DMS153 treated with DMSO at 0.1 percent for 48 hours (cell line): Measurements from ENCODE around the gene USP32.
"Not testable (repeated sequence)": the region's sequence is repeated elsewhere in the genome, so short reads cannot be mapped to it uniquely, and the experiment has no call there.

Source experiments
- DNase-seq: peaks from one replicate; lab custom pipeline; 2025; ENCODE audit not compliant: unreplicated experiment; lab: John Stamatoyannopoulos, UW

Gene USP32

DNA sequence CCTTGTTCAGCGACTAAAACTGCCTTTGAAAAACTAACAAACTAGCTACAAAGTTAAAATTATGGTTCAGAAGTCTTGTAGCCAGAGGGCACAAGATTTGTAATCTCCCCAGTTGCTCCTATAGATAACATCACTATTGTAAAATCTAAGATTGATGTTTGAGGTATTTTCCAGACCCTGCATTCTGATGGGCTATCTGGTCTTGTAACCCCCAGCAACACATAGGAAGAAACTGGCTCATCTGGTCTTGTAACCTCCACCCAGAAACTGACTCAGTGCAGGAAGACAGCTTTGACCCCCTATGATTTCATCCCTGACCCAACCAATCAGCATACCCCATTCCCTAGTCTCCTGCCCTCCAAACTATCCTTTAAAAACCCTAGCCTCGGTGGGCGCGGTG, 18.1 kb upstream of the USP32 start:
- DNase-seq, result no peak

DNA sequence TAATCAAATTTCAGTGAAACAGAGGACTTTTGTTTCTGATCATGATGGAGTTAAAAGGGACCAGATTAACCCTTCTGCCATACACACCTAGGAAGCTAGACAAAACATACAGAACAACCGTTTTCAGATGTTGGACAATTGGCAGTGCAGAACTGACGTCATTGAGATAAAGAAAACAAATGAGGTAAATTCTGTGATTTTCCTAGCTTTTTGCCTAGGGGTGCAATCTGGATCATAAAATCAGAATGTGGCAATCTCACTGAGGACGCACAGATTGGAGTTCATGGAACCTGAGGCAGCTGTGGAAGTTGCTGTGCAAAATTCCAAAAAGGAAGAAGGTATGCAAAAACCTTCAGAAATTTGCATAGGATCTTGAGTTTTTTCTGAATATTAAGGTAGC, 15.0 kb upstream of the USP32 start:
- no peak for DNase-seq

DNA sequence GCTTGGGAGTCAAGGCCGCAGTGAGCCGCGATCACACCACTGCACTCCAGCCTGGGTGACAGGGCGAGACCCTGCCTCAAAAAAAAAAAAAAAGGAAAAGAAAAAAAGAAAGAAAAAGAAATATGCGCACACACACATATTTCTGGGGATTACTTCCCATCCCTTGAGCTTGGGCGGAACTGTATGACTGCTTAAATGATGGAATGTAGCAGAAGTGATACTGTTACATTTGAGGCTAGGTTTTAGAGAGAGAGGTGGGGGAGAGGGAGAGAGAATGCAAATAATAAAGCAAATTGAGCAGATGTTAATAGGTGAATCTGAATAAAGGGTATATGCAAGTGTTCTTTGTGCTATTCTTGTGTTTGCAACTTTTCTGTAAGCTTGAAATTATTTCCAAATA, 12.0 kb upstream of the USP32 start:
- DNase-seq, result no peak

DNA sequence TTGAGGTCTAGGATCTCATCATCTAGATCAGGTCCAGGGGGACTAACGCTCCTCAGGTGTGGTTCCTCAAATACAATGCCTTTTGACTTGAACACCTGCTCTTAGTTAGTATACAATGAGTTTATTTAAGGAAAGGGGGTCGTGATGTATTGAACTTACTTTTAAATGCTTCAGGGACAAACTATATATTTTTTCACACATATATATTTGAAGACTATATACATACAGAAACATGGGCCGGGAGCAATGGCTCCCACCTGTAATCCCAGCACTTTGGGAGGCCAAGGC, 11.5 kb upstream of the USP32 start:
- DNase-seq, result no peak

DNA sequence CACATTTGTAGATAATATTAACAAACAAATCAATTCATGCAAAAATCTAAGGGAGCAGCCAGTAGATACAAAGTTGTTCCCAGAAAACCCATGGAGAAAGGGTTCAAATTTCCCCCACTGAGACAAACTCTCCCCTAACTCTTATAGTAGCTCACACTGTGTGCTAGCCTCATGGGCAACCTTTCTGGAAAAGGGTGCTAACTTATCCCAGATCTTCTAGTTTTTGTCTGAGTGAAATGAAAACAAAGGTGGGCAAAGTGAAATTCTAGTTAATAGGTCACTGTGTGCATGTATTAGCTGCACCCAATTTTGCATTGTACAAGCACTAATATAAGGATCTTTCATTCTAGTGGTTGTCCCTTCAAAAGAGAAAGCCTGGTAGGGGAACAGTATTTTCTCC, 9.9 kb upstream of the USP32 start:
- DNase-seq, result no peak

DNA sequence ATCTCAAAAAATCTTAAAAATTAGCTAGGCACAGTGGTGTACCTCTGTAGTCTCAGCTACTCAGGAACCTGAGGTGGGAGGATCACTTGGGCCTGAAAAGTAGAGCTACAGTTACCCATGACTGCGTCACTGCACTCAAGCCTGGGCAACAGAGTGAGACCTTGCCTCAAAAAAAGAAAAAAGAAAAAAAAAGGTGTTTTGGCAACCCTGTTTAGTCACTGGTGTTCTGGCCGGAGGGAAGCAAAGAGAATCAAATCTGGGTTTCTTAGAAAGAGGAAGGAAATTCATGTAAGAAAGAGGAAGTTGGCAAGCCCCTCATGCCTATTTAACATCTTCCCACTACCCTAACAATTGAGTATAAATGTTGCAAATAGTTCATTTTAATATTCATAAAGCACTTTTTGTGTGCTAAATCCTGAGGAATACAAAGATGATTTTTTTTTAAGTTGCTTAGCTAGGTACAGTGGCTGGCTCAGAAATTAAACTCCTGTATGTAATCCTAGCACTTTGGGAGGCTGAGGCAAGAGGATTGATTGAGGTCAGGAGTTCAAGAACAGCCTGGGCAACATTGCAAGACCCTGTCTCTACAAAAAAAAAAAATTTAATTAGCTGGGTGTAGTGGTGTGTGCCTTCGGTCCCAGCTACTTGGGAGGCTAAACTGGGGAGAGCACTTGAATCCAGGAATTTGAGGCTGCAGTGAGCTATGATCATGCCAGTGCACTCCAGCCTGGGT, 6.5 kb upstream of the USP32 start:
- DNase-seq, result no peak

DNA sequence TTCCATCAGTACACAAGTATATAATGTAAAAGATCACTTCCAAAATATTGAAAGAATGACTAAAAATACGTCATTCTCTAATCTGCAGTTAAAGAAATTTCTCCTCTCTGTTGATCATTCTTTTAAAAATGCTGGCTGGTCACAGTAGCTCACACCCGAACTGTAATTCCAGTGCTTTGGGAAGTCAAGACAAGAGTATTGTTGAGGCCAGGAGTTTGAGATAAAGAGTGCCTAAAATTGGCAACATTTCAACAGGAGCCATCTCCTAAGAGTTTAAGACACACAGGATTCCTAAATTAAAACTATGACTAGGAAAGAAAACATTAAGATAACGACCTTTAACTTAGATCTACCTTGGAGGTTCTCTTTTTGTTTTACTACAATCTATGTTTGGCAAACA, 4.5 kb upstream of the USP32 start:
- DNase-seq, result no peak

DNA sequence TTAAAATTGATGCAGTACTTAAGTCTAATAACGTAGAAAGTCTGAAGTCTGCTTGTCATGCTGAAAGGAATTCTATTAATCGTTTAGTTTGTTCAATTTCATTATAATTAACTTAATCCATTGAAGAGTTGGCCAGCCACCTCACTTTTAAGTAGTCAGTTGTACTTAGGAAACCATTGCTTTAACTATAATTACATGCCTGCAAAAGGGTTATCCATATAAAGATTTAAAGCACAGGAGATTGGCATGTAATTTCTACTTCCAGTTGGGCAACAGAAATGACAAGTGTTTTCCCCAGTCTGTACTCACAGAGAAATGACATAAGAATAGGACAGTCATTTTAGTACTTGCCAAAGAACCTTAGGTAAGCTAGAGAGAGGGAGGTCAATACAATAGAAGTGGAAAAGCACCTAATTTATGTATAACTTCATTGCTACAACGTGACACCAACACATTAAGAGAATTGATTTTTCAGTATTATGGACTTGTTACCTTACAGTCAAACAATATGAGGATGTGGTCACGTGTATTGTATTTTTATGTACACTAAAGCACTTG, 3.7 kb upstream of the USP32 start:
- DNase-seq, result no peak

DNA sequence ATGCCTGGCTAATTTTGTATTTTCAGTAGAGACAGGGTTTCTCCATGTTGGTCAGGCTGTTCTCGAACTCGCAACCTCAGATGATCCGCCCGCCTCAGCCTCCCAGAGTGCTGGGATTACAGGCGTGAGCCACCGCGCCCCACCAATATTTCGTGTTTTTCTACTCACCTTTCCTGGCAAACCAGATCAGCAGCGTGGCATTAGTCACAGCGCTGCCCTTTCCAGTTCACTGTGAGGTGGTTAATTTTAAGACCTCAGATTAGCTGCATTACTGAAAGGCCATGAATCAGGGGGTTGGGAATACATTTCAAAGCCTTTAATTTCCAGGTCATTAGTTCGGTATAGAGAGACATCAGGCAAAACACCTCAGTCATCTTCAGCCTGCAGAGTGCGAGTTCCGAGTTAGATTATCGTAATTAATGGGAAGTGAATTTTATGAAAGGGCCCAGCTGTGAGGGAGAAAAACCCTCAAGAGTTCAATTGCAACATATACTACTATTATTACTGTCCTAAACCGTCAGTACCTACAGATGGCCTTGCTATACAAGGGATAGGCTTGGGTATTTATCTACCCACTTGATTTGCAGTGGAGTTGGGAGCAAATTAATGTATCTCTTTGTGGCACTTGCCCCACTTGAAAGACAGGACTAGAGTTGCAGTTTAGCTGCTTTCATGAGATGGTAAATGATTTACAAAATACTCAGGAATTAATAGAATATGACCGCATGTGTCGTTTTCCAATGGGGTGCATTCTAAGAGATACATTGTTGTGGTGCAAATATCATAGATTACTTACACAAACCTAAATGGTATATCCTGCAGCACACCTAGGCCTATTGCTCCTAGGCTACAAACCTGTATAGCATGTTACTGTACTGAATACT, 2.1 kb upstream of the USP32 start:
- no peak for DNase-seq

DNA sequence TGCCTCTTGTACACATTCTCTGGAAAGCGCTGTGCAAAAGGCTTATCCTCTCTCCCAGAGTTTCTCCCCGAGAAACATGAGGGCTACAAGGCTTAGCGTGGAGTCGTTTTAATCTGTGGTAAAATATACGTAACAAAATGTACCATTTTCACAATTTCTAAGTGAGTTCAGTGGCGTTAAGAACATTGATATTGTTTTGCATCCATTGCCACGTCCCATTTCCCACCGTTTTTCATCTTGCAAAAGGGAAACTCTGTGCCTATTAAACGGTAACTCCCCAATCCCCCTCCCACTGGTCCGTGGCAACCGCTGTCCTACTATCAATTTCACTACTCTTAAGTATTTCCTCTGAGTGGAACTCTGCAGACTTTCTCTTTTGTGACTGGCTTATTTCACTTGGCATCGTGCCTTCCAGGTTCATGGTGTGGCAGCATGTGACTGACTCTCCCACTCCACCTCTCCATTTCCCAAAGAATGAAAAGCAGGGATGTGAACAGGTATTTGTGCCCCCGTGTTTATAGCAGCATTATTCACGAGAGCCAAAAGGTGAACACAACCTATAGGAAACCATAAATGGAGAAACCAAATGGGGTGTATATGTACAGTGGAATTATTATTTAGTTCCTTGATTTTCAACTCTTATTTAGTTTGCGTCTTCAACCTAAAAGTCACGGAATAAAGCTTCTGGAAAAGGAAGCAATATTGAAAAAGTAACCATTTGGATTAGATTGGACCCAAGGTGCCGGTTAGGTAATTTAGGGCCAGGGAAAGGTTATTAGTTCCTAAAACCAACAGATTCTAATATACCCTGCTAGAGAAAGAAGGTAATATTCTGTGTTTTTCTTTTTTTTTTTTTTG, 1.1 kb upstream of the USP32 start:
- peak; percentile 32 for DNase-seq

DNA sequence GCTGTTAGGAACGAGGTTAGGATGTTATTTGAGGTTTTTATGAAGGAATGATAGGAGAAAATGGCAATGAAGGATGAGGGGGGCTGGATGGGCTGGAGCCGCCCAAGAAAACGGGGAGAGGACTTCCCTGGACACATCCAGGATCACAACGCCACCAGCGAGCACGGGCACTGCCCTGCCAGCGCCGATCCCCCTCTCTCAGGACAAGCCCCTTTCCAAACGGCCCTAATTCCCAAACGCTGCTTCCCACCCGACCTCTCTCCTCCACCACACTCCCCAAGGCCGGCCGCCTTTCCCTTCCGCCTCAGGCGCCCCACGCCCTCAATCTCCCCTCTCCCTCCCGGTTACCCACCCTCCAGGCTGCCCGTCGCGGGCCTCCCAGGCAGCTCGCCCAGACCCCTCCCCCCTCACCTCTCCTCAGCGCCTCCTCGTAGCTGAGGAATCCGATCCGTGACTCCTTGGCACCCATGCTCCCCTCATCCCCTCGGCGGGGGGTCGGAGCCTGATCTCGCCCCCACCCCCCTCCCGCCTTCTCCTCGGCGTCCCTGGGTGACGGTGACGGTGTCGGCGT, 377 bp downstream of the USP32 start:
- DNase-seq, result no peak

DNA sequence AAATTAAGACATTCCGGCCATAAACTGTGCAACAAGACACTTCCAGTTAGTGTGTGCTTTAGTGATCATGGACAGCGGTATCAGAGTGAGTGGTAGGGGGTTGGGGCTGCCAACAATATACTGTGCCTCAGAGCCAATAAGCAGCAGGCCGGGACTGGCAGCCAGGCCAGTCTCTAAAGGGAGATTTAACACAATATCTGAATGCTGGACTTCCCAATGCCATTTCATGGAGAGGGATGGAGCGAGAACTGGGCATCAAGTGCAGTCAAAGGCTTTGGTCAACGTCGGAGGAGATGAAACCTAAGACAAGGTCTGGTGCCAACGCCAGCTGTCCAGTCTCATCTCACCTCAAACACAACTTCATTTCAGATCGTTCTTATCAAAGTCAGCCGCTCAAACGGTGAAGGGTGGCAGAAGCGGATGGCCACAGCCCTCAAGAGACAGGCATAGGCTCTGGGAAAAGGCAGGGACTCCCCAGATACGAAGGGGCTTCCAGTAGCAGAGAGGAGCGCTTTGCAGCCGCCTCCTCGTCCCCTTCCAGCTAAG, 935 bp downstream of the USP32 start:
- DNase-seq, result peak; percentile 6

DNA sequence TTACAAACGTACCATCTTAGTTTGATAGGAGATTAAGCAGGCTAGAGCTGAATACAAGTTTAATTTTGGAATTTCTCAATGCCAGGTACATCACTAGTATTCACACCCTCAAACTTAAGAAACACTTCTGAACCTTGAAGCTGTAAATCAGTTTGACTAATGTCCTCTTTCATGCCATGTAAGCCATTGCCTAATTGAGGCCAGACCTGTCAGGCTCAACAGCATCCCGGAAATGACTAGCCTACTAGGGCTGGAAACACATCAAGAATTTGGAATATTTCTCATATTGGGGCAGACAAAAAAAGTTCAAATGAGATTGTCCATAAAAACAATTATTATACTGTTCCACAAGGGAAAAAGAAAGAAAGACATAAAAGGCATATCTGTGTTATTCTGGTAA, 1.7 kb downstream of the USP32 start:
- DNase-seq, result no peak

DNA sequence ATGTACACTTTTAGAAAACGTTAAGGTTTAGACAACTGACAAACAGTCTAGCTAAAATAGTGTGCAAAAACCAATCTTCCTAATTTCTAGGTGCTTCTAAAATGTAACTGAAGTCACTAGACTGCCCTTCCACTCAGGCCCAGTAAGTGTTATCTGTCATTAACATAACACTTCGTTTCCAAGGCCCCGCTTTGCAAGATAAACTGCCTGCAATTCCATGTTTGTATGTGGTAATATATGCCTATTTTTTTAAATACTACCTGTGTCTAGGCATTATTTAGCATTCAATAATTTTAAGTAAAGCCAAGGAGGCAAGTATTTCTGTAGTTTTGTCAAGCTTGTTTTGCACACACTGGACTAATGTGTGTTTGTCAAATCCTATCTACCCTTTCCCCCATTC, 3.2 kb downstream of the USP32 start:
- no peak for DNase-seq

DNA sequence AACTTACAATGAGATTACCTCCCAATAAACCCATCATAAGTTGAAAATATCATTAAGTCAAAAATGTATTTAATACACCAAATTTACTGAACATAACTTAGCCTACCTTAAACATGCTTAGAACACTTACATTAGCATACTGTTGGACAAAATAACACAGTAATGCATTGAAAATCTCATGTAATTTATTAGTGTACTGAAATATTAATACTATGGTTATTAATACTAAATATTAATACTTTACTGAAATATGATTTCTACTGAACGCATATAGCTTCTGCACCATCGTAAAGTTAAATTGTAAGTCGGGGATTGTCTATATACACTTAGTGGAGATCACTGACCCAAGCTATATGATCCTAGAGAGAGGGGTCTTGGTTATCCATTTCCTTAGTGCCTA, 4.3 kb downstream of the USP32 start:
- no peak for DNase-seq

DNA sequence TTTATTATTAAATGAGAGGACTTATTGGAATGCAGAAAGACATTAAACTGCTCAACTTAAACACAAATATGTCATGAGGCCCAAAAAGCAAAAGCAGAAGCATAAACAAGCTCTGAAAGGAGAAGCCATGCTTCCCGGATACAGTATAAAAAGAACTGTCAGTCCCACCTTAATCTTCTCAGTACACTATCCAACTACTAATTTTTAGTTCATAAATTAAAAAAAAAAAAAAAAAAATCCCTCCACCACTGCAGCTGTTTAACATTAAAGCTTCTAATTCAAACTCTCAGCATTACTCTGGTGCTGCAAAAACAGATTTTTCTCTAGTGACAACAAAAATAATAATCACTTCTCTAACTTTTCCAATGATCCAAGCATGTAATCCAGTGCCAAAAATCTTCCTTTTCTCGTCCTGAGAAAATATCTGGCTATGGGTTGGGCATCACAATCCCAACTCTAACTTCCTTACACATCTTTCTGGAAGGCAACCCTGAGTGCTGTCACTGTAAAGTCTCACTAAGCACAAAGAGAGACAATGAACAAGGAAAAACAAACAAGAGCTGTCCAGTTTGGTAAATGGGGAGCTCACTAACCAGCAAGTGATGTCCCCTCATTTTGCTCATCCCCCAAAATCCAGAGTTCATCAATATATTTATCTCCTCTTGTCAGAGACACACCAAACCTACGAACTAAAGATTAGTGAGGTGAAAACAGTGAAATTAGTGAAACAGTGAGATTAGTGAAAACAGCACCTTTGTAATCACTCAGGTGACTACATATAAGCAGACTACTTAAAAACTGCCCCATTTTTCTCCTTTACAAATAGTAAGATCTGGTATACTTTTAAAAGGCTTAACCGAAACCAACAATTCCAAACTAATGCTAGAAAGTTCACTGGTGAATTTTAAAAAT, 5.5 kb downstream of the USP32 start:
- no peak for DNase-seq

DNA sequence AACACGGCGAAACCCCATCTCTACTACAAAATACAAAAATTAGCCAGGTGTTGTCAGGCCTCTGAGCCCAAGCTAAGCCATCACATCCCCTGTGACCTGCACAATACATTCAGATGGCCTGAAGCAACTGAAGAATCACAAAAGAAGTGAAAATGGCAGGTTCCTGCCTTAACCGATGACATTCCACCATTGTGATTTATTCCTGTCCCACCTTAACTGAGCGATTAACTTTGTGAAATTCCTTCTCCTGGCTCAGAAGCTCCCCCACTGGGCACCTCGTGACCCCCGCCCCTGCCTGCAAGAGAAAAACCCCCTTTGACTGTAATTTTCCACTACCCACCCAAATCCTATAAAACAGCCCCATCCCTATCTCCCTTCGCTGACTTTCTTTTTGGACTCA, 7.0 kb downstream of the USP32 start:
- not testable (repeated sequence) for DNase-seq

DNA sequence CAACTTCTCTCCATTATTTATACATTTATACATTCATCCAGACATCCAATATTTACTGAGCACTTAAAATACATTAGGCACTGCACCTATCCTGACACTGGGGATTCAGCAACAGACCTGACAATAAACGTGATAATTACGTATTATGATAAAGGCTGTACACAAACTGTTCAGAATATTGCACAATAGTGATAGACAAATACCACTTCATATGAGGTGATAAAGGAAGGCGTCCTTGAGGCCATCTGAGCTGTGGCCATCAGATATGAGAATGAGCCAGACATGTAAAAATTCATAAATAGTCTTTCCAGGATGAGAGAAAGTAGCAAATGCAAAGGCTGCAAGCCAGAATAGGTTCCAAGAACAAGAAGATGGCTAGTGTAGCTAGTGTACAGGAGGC, 8.6 kb downstream of the USP32 start:
- DNase-seq, result peak; percentile 80

DNA sequence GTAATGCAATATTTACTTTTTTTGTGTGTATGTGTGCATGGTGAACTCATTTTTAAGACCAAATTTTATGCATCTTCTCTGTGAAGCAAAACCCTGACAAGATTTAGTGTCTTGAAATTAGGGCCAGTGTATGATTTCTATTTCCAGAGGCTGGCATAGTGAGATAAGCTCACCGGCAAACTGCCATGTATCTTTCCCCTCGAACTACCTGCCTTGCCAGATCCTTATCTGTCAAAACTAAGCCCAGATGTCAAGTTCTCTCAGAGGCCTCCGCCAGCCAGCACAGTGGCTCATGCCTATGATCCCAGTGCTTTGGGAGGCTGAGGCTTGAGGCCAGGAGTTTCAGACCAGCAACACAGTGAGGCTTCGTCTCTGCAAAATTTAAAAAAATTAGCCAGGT, 10.0 kb downstream of the USP32 start:
- DNase-seq, result no peak

DNA sequence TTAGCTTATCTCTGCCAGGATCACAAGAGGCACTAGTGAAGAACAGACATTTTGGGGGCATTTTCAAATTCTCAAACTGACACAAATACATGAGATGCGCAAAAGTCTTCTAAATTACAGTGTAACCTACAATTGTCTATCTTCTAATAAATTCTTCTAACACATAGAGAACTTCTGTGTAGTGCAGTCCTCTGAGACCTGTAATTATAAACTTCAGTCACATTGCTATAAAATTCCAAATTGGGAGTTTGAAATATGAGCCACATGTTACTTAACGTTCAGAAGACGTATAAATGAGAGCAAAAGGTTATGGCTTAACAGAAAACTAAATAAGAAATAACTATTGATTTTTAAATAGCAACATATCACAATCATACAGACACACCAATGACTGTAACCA, 12.5 kb downstream of the USP32 start:
- DNase-seq, result not testable (repeated sequence)
